ENCODE results near the gene CFAP77. TPM values are rescaled to one million over a fixed set of nuclear protein-coding genes. Genes with fewer than 3 reads are reported as not detected.

CFAP77 gene
- total and polyA plus RNA-seq, 2 of the 4 experiments (the other 2 are of a cell fraction): not detected

- no peak overlapping the region for H3K14ac ChIP-seq (replicated peaks; ENCODE audit: low read depth, low read length)
- no peak for ATAC-seq (ENCODE audit: low read depth)
- no peak overlapping the region for H3K23ac ChIP-seq (ENCODE audit: low read depth, low read length)
- no peak overlapping the region for H2BK120ac ChIP-seq (ENCODE audit: low read depth, low read length)
- H2AK9ac ChIP-seq (replicated peaks; ENCODE audit: low read depth, low read length, poor library complexity): no peak overlapping the region
- CTCF ChIA-PET: no interaction called here
- no peak overlapping the region for H2AFZ ChIP-seq (replicated peaks; ENCODE audit: low read length, poor library complexity)
- H4K20me1 ChIP-seq (ENCODE audit: insufficient read depth, low read length): peaks cover 15% of the 10 kb centered on the region; the same call in 1 of the 2 replicates
- H4K8ac ChIP-seq (ENCODE audit: low read depth in 2 of 2, low read length in 2 of 2): no peak overlapping the region
- H2BK20ac ChIP-seq (ENCODE audit: low read depth, low read length): no peak overlapping the region
- H2BK5ac ChIP-seq (ENCODE audit: low read depth, low read length, poor library complexity, severe bottlenecking): no peak overlapping the region
- intact Hi-C loops (cut with micrococcal nuclease): no loop called here
- H4K5ac ChIP-seq (ENCODE audit: low read depth, low read length): no peak overlapping the region
- no peak overlapping the region for H3K4me2 ChIP-seq (ENCODE audit: low read depth, low read length)
- in situ Hi-C loops (cut with MboI; ENCODE audit: low sequenced_read_pairs): no loop called here
- no peak overlapping the region for H3K4ac ChIP-seq (ENCODE audit: low read depth, low read length)
- no peak overlapping the region for H3K56ac ChIP-seq (ENCODE audit: extremely low read depth, insufficient read depth, low read length)
- peaks cover 24% of the 10 kb centered on the region for H3K36me3 ChIP-seq (ENCODE audit: control insufficient read depth, insufficient read depth, low read length)
- no peak overlapping the region for H4K91ac ChIP-seq (ENCODE audit: insufficient read depth, low read depth, low read length)
- peaks cover 3% of the 10 kb centered on the region for H3K4me1 ChIP-seq (ENCODE audit: control insufficient read depth, insufficient read depth, low read length)
- no peak overlapping the region for H3K18ac ChIP-seq (ENCODE audit: low read depth, low read length)
- H3K9me1 ChIP-seq (ENCODE audit: insufficient read depth, low read length): peaks cover 3% of the 10 kb centered on the region
- POLR2A ChIA-PET (ENCODE audit: unreplicated experiment): no interaction called here
- peaks cover 0 to 6% of the 10 kb centered on the region in 2 experiments; a peak in 1 of 4 replicates for H3K79me1 ChIP-seq (ENCODE audit: low read depth in 1 of 2, low read length in 2 of 2)
- no peak overlapping the region for H3K9ac ChIP-seq (ENCODE audit: low read depth, low read length)
- no peaks in the 10 kb centered on the region for H3K9me3 ChIP-seq (ENCODE audit: control insufficient read depth, insufficient read depth, low read length)
- dilution Hi-C loops (cut with HindIII; ENCODE audit: low sequenced_read_pairs, unreplicated experiment): no loop called here
- no TSS peak for BruUV-seq (replicated peaks)
- DNase-seq: no peak
- TF ChIP-seq SMC3 (IDR thresholded peaks at IDR 0.05; ENCODE audit: low read depth, low read length) (no peak), MAFK (IDR thresholded peaks at IDR 0.05; ENCODE audit: low read depth, low read length) (no peak), CTCF (conservative IDR thresholded peaks at IDR 0.05; ENCODE audit: low read depth, low read length) (no peak), NFE2L2 (IDR thresholded peaks at IDR 0.05; ENCODE audit: low read depth, low read length) (no peak), USF2 (IDR thresholded peaks at IDR 0.05; ENCODE audit: low read depth, low read length) (no peak), MAZ (IDR thresholded peaks at IDR 0.05; ENCODE audit: borderline replicate concordance, low read depth, low read length) (no peak), RFX5 (IDR thresholded peaks at IDR 0.05; ENCODE audit: low read depth, low read length) (no peak), MXI1 (IDR thresholded peaks at IDR 0.05; ENCODE audit: borderline replicate concordance, low read depth, low read length) (no peak), CHD1 (IDR thresholded peaks at IDR 0.05; ENCODE audit: low read depth, low read length) (no peak), FOS (IDR thresholded peaks at IDR 0.05; ENCODE audit: low read depth, low read length) (no peak), BHLHE40 (IDR thresholded peaks at IDR 0.05; ENCODE audit: low read depth, low read length) (no peak), POLR2A (IDR thresholded peaks at IDR 0.05; ENCODE audit: low read depth, low read length) (no peak)
- WGBS, 2 experiments (ENCODE audit: extremely low coverage in 2 of 2, insufficient read length in 1 of 2): 60% methylated on average over 1 of the region's 9 CpGs; no CpG with 5 or more reads in 1 of the 2 experiments
- H3K4me3 ChIP-seq (ENCODE audit: insufficient read depth, low read depth, low read length): no peak overlapping the region
- H3K27me3 ChIP-seq (ENCODE audit: control insufficient read depth, insufficient read depth, low read length): no peaks in the 10 kb centered on the region
- H3K27ac ChIP-seq (ENCODE audit: insufficient read depth, low read length): no peak overlapping the region
- H2AK5ac ChIP-seq (ENCODE audit: low read depth, low read length): no peak overlapping the region
- H2BK15ac ChIP-seq (ENCODE audit: low read depth, low read length): no peak overlapping the region
Observed at GRCh38 chr9:132609184-132609583, 199.2 kb downstream of the CFAP77 start.
